GM19043 (cell line): Measurements from ENCODE around the gene HDGFL3.
"Not testable (repeated sequence)": the region's sequence is repeated elsewhere in the genome, so short reads cannot be mapped to it uniquely, and the experiment has no call there.

Experiments
- ATAC-seq: cut with Tn5 transposase; IDR thresholded peaks from one replicate; pipeline ENCODE4 v1.9.1; 2021; ENCODE audit warnings: low read depth; ENCODE audit not compliant: unreplicated experiment

HDGFL3 gene

DNA sequence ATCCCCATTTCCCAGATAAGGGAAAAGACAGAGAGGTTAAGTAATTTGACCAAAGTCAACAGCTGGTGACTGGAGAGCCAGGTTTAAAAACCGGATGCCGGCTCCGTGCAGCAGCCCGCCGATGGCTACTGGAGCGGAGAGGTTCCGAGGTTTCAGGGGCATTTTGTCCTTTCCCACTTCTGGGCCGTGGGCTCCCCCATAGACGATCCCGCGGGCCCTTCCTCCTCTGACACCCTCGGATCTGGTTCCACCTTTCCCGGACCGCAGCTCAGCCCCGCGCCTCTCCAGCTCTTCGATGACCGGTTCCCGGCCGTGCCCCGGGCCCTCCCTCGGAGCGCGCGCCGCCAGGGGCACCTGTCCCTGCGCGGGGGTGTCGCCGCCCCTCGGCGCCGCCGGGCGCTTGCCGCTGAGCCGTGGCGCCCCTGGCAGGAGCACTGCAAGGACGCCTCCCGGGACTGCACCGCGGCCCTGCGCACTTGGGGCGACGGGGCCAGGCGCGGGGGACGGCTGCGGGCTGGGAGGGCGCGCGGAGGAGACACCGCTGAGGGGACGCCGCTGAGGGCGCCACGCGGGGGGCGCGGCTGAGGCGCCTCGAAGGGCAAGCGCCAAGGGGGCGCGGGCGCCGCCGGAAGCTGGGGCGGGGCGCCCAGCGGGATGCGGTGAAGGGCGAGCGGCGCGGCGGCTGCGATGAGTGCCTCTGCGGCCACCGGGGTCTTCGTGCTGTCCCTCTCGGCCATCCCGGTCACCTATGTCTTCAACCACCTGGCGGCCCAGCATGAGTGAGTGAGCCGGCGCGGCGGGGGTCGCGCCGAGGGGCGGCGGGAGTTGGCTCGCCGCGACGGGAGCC lies 100.4 kb downstream of the HDGFL3 start, which contains the start of gene TM6SF1:
Gene TM6SF1, plus strand, starts transcription at position 652 of the 847 bp plus-strand sequence. Its CDS starts 36 bp downstream, at position 688.
- no peak for ATAC-seq

DNA sequence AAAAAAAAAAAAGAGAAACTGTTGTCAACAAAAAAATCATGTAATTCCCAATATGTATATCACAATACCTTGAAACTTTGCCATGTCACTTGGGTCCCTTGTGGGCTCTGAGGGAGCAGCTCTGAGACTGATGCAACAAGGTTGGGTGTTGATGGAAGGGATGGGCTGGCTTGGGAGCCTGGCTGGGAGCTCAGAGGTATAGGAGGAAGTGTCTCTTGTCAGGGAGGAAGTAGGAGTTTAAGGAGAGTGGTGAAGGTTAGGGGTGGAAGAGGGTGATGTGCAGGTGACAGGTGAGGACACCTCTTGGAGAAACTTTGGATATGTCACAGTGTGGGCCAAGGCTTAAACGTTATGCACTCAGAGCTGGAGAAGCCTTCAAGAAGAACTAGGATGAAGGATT lies 102.2 kb downstream of the HDGFL3 start:
- no peak for ATAC-seq

DNA sequence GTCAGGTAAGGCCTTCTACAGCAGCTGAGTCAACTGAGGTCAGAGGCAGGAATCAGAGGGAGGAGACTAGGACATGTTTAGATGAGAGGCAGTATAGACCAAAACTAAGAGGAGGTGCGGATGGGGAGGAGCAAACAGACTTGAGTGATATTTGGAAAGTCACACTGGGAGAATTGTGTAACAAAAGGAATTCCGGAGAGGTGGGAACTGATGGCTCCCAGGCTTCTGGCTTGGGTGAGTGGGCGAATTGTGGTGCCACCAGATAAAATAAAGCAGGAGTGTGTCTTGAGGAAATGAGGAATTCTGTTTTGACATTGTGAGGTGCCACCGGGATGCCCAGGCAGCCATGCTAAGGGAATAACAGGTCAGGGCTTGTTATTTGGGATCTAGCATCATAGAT lies 103.5 kb downstream of the HDGFL3 start:
- no peak for ATAC-seq

DNA sequence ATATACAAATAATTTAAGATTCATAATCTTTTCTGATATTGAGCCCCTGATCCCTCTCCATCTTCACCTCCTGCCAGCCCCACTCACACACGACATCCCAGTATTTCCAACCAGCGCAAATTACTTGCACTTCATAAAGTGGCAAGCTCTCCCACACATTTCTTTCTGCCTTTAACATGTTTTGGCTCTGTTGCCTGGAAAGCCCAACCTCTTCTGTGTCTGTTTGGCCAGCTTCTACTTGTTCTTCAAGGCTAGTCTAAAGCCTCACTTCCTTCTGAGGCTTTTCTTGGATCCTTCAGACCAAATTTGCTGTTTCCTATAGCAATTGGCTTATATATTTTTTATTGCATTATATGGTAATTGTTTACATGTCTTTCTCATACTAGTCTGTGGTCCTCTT lies 105.3 kb downstream of the HDGFL3 start:
- ATAC-seq: no peak

DNA sequence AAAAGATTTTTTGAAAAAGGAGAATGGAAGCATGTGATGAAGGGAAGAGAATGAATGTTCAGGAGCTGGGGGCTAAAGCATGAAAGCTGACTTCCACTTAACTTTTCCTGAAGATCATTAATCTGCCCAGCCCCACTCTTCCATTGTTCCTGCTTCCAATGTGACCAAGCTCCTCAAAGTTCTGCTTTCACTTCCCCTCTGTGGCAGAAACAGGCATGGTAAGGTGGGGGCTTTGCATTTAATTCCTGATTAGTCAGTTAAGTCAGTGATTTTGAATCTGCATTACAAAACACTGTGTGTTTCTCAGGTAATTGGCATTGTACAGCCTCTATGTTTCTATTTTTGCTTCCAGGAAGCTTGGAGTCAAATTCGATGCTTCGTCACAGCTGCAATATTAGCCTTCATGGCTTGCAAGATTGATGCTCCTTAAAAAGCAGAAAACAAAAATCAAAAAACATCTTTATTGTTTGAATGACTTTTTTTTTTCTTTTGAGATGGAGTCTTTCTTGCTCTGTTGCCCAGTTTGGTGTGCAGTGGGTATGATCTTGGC lies 107.5 kb downstream of the HDGFL3 start:
- ATAC-seq: no peak

DNA sequence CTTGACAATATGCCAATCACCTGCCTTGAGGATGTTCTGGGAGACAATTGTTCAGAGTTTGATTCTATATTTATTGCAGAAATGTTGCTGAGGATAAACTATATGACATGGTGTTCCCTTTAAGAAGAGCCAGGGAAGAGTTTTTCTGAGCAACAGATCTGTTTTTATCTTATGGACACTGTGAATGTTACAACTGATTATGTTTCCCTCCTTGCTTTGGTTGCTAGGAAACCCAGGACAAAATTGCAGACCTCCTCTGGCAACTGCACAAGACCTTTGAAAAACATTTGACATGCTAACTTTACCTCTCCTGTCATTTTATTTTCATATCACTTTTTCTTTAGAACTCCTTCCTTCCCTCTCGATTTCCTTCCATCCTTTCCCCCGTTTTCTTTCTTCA lies 108.3 kb downstream of the HDGFL3 start:
- ATAC-seq: no peak

DNA sequence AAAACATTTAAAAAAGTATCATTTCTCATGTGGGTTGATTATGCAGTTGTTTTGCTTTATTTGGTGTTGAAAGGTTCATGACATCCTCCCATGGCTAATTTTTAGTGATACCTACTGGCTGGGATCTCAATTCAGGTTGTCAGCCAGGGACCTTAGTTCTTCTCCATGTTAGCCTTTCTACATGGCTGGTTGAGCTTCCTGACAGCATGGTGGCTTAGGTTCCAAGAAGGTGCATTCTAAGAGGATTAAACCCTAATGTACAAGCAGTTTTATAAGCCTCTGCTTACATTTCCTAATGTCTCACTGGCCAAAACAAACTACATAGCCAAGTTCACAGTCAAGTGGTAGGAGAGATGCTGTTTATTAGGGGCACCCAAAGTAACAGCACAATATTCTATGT lies 109.5 kb downstream of the HDGFL3 start:
- no peak for ATAC-seq

DNA sequence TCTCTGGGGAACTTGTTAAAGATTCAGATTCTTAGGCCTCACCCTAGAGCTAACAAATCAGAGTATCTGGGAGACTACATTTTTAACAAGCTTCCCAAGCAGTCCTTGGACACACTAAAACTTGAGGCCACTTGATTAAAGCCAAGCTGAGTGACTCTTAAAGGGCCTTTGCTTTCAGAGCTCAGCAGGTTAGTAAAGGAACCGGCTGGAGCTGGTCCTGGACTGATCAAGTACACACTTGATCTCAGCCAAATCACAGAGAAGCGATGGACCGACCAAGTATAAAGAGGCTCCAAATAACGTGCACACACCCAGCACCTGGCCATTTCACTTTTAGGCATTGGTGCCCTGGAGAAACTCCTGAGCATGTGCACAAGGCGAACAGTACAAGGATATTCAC lies 113.0 kb downstream of the HDGFL3 start:
- ATAC-seq: no peak

DNA sequence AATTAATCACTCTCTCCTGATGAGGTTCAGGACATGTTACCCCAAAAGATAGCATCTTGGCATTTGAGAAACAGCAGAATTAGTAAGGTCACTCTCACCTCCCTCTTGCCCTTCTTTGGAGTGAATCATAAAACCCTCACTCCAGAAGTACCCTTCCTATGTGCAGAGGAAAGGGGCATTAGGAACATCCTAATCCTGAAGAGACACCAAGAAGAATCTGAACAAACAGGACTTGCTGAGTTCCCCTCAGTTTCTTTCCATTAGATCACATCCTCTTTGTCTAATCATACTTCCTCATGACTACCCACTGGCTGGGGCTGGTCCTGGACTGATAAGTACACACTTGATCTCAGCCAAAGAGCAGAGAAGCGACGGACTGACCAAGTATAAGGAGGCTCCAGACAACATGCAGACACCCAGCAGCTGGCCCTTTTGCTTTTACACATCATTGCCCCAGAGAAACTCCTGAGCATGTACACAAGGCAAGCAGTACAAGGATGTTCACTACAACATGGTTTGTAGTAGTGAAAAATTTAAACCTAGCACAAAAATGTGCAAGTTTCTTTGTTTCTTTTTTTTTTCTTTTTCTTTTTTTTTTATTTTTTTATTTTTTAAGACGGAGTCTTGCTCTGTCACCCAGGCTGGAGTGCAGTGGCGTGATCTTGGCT lies 115.2 kb downstream of the HDGFL3 start:
- peak; percentile 84 for ATAC-seq

DNA sequence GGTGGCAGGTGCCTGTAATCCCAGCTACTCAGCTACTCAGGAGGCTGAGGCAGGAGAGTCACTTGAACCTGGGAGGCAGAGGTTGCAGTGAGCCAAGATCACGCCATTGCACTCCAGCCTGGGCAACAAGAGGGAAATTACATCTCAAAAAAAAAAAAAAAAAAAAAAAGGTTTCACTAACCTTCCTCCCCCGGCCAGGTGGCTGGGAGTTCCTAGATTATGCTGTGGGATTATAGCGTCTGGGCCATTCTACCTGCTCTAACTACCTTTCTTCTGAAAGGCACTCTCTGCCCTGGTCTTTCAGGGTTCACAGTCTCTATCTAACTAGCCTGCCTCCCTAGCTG lies 115.7 kb downstream of the HDGFL3 start:
- not testable (repeated sequence) for ATAC-seq

DNA sequence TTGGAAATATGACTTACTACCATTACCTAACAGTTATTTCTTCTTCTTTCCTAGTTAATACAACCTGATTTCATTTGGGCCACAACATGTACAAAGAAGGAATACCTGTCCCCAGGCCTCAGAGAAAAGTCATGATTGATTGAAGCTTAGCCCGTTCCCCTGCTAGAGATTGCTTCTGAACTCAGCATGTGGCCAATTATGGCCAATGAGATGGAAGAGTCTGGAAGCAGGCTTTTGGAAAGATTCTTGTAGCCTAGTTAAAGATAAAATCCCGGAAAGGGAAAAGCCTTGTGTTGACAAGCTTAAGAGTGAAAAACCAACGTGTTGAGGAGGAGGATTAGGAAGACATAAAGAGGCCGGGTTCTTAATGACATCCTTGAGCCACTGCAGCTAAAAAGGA lies 117.2 kb downstream of the HDGFL3 start:
- ATAC-seq: no peak

DNA sequence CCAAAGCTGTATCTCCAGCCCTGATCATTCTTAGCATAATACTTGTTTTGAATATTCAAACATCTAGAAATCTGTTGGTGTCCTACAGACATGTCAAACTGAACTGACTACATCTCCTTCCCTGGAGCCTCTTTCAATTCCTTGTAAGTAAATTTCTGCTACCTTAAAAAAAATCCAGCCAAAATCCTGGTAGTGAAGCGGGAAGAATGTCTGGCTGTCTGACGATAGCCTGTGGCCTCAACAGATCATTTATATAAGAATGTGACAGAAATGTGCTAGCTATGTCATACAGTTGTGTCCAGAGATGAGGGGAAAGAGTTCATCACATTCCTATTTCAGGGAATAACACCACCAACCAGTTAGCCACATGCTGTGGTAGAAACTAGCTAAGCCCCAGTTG lies 118.7 kb downstream of the HDGFL3 start:
- ATAC-seq: no peak

DNA sequence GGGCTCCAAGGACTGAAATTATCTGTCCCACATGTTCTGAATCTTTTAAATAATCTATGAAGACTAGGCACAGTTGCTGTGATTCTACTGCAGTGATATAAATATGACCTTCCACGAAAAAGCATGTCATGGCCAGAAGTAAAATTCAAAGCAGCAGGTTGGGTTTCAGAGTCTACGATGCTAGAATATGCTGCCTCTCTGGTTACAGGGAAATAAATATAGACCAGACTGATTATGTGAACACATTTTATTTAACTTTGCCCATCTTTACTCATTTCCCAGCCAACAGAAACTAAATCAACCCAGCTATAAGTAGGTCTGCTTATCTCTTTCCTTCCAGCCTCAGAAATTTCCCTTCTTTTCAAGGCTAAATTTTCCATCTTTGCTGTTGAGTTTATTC lies 120.0 kb downstream of the HDGFL3 start:
- ATAC-seq: no peak

DNA sequence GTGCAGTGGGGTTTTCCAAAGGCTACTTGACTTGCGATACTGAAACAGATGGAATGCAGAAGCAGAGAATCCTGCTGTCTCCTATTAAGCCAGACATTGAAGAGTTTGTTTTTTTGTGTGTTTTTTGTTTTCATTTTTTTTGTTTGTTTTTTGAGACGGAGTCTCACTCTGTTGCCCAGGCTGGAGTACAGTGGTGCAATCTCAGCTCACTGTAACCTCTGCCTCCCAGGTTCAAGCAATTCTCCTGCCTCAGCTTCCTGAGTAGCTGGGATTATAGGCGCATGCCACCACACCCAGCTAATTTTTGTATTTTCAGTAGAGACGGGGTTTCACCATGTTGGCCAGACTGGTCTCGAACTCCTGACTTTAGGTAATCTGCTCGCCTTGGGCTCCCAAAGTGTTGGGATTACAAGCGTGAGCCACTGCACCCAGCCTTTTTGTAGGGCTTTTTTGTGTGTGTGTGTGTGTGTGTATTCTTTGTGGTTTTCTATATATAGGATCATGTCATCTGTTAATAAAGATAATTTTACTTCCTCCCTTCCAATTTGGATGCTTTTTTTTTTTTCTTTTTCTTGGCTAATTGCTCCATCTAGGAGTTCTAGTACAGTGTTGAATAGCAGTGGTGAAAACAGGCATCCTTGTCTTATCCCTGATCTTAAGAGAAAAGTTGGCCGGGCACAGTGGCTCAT lies 121.6 kb downstream of the HDGFL3 start:
- ATAC-seq: not testable (repeated sequence)

DNA sequence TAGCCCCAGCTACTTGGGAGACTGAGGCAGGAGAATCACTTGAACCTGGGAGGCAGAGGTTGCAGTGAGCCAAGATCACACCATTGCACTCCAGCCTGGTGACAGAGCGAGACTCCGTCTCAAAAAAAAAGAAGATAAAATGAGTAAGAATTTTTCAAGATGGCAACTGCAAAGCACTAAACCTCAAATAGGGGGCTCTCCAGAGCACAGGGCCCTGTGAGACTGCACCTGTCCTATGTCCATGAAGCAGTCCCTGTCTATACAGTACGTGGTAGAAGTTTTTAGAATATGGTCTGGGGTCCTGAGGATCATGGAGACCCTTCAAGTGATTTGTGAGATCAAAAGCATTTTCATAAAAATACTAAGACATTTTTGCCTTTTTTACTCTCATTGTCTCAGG lies 122.2 kb downstream of the HDGFL3 start:
- ATAC-seq: not testable (repeated sequence)

DNA sequence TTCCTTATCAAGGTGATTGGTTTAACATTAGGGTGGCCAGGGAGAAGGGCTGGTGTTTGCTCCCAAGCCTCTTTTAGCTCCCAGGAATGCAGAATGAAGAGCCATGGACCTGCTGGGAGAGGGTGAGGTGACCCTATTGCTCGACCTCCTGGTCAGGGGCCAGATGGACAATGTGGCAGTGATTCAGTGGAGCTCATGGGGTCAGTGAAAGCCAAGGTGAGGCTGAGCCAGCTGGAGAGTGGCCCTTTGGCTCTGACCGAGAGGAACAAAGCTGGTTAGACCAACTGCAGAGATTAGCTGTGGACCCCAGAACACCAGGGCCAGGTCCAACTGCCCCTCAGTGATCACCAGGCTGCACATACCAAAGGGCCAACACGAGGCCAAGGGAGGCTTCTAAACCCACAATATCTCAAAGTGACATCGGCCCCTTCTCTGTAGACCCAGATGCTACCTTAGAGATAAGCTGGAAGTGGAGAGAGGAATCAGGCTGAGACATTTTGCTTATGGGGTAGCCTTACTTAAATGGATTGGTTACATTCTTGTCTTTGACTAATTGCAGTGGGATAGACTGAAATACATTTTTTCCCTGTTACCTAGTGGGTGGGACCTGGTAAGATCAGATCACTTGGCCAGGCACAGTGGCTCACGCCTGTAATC lies 124.8 kb downstream of the HDGFL3 start:
- no peak for ATAC-seq

DNA sequence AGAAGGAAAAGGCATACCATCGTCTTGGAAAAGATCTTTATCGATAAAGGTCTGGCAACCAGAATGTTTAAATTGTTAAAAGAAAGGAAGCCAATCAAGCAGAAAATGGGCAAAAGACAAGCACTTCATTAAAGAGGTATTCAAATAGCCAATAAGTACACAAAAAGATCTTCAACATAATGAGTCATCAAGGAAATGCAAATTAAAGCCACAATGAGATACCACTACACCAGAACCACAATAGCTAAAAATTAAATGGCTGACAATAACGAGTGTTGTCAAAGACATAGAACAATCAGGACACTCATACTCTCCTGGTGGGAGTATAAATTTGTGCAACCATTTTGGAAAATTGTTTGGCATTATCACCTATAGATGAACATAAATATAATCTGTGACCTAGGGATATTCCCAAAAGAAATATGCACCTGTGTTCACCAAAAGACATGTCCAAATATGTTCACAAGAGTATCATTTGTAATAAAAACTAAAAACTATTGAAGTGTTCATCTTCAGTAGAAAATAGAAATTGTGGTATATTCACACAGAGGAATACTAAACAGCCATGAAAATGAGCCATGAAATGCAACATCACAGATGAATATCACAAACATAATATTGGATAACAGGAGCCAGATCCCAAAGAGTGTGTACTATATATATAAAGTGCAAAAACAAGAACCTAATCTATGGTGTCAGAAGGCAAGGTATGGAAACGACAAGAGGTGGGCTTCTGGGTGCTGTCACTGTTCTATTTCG lies 126.2 kb downstream of the HDGFL3 start:
- ATAC-seq: no peak

DNA sequence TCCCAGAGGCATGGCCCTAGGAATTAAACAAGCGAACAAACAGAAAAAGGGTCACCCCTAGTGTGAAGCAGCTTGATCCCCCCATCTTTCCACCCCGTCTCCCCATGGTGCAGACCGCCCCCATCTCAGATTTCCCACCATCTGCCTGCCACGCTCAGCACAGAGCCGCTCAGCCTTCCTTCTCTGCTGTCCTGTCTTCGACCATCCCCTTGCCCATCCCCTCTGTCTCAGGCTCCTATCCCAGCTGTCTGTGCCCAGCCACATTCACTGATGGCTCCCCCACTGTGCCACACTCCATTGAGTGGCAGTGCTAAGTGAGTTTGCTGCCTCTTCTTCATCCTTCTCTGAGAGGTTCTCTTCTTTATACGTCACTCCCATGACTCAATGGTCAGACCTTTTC lies 128.9 kb downstream of the HDGFL3 start:
- ATAC-seq: no peak
